CD4-positive, alpha-beta T cell (primary cell): ENCODE measurements around the gene ADO. TPM values are rescaled to one million over a fixed set of nuclear protein-coding genes. Genes with fewer than 3 reads are reported as not detected.
A peak's percentile ranks its signal among the peaks of the same experiment; 100 is the strongest.

Experiments used
- ATAC-seq: fragments of 200-7000 bp; cut with Tn5 transposase; one replicate; pipeline ENCODE4 v1.10.0; 2022; ENCODE audit warnings: mild to moderate bottlenecking; ENCODE audit not compliant: poor library complexity
- CTCF ChIA-PET: fragments of 350-600 bp; sonication (Branson Sonifier 250); formaldehyde crosslinking; loops from one replicate; lab custom pipeline; 2021; ENCODE audit warnings: antibody characterized with exemption, inconsistent platforms; lab: Charles Lee
- POLR2A ChIA-PET: fragments of 350-600 bp; sonication (Branson Sonifier 250); formaldehyde crosslinking; loops from one replicate; lab custom pipeline; 2021; ENCODE audit warnings: antibody characterized with exemption, inconsistent platforms; lab: Charles Lee
- DNase-seq, 14 experiments: peaks; one replicate each; pipeline ENCODE4 v3.0.0-alpha.2; 2013 to 2020; ENCODE audit warnings: mixed read lengths in 2 of 14
- H3K27ac ChIP-seq, 2 donors: one replicate each; pipeline versions ENCODE4 v1.5.1 to v1.7.0; 2013; ENCODE audit warnings: low read length in 2 of 2, low read depth in 1 of 2, mild to moderate bottlenecking in 1 of 2
- H3K27me3 ChIP-seq, 2 experiments: 1 replicate in 1 of 2; 2 replicates in 1 of 2; pipeline versions ENCODE4 v1.6.1 to v1.7.0; 2013; ENCODE audit warnings: low read length in 2 of 2, control low read depth in 1 of 2, mild to moderate bottlenecking in 1 of 2, moderate library complexity in 1 of 2; ENCODE audit not compliant: insufficient read depth in 2 of 2, control insufficient read depth in 1 of 2
- H3K36me3 ChIP-seq: one replicate; pipeline ENCODE4 v1.6.1; 2013; ENCODE audit warnings: low read length, control low read depth; ENCODE audit not compliant: insufficient read depth
- H3K4me1 ChIP-seq: one replicate; pipeline ENCODE4 v1.6.1; 2013; ENCODE audit warnings: low read length, control low read depth; ENCODE audit not compliant: insufficient read depth
- H3K4me3 ChIP-seq: one replicate; pipeline ENCODE4 v1.5.1; 2013; ENCODE audit warnings: mild to moderate bottlenecking, low read length, moderate library complexity
- H3K9me3 ChIP-seq, 2 experiments: 1 replicate in 1 of 2; 2 replicates in 1 of 2; pipeline versions ENCODE4 v1.6.1 to v1.7.0; 2013; ENCODE audit warnings: low read length in 2 of 2, mild to moderate bottlenecking in 2 of 2, control low read depth in 1 of 2, moderate library complexity in 1 of 2; ENCODE audit not compliant: control insufficient read depth in 1 of 2, insufficient read depth in 1 of 2
- H3K27ac Mint-ChIP-seq: one replicate; pipeline ENCODE4 v1.8.0; 2020; ENCODE audit warnings: mixed read lengths
- H3K27me3 Mint-ChIP-seq: one replicate; pipeline ENCODE4 v1.8.0; 2021; ENCODE audit warnings: mixed read lengths
- H3K36me3 Mint-ChIP-seq: one replicate; pipeline ENCODE4 v1.8.0; 2021; ENCODE audit warnings: low read depth, mixed read lengths
- H3K4me1 Mint-ChIP-seq: one replicate; pipeline ENCODE4 v1.8.0; 2021; ENCODE audit warnings: low read depth, mixed read lengths
- H3K4me3 Mint-ChIP-seq: one replicate; pipeline ENCODE4 v1.8.0; 2020; ENCODE audit warnings: mild to moderate bottlenecking, mixed read lengths
- H3K9me3 Mint-ChIP-seq: one replicate; pipeline ENCODE4 v1.8.0; 2020; ENCODE audit warnings: mixed read lengths
- intact Hi-C, 2 experiments: fragments of 100-400 bp; cut with DNase I in 1 of 2; cut with micrococcal nuclease in 1 of 2; formaldehyde crosslinking; loops; one replicate each; pipeline versions ENCODE4 v1.15.1 to v1.9.0; 2023 to 2025; cut with DNase I, micrococcal nuclease
- total RNA-seq, 174 experiments: library from RNA in 2 of 174; stranded (reverse) in 2 of 174; gene quantifications; one replicate each; pipeline ENCODE4 v1.2.3 and lab custom pipeline; 2021 to 2026
- TF ChIP-seq, protein P1 (sequence below): fragments of 200-600 bp; IDR thresholded peaks from one replicate; pipeline ENCODE4 v1.8.0; 2022; ENCODE audit warnings: antibody characterized with exemption, mild to moderate bottlenecking

ADO gene
- total RNA-seq, 2 experiments from 2014 or later: 14.3 to 15.9 TPM

DNA sequence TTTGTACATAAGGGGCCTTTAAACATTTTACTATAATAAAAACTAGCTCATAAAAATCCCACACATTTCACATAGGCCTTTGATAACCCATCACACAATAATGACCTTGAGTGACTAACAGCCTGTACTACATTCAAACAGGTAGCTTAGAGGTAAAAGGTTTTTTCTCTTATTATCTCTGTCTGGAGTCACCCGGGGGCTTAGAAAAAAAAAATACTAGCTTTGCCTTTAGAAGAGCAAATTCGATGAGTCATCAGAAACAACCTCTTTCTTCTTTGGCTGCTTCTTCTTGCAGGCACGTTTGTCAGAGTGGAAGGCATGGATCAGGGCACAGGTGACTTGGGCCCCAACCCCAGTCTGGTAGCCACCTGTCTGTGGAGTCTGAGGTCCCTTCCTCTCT lies 43.4 kb upstream of the ADO start:
- peak in 2 of 14 experiments; percentile 17 to 38 for DNase-seq
- TF ChIP-seq, protein P1, sequence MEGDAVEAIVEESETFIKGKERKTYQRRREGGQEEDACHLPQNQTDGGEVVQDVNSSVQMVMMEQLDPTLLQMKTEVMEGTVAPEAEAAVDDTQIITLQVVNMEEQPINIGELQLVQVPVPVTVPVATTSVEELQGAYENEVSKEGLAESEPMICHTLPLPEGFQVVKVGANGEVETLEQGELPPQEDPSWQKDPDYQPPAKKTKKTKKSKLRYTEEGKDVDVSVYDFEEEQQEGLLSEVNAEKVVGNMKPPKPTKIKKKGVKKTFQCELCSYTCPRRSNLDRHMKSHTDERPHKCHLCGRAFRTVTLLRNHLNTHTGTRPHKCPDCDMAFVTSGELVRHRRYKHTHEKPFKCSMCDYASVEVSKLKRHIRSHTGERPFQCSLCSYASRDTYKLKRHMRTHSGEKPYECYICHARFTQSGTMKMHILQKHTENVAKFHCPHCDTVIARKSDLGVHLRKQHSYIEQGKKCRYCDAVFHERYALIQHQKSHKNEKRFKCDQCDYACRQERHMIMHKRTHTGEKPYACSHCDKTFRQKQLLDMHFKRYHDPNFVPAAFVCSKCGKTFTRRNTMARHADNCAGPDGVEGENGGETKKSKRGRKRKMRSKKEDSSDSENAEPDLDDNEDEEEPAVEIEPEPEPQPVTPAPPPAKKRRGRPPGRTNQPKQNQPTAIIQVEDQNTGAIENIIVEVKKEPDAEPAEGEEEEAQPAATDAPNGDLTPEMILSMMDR: no peak
- POLR2A ChIA-PET: interaction anchor here (1.0 to 3.2 kb wide), 2 partner anchors 18 to 27 kb away, joined by 3 to 10 read pairs; no protein-coding TSS in a partner anchor

DNA sequence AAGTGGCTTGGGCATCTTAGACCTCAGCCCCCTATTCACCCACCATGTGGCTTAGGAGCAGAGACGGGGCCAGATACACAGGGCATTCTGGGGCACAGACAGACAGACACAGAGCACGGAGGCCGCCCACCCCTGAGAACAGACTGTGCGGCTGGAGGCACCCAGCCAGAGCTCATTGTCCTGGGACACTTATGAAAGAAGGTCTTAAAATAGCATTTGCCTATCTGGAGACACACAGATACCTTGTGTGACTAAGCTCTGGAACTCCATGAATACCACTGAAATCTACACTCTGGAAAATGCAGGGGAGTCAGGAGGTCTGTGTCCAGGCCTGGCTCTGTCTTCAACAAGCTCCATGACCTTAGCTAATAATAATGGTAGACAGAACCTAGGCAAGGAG lies 41.4 kb upstream of the ADO start:
- no peaks in the 10 kb centered on the region for H3K9me3 ChIP-seq
- no peak overlapping the region for H3K27ac ChIP-seq
- peaks cover 9% of the 10 kb centered on the region for H3K4me1 Mint-ChIP-seq
- no peak for ATAC-seq
- H3K27me3 ChIP-seq: no peaks in the 10 kb centered on the region
- POLR2A ChIA-PET: interaction anchor here (1.0 to 1.2 kb wide), 2 partner anchors 29 to 53 kb away, joined by 3 to 5 read pairs; partner anchors contain the start of gene EGR2
- TF ChIP-seq, protein P1: no peak
- H3K27ac Mint-ChIP-seq: no peak overlapping the region
- no peak overlapping the region for H3K4me3 Mint-ChIP-seq
- H3K36me3 Mint-ChIP-seq: no peaks in the 10 kb centered on the region
- H3K4me3 ChIP-seq: no peak overlapping the region
- H3K9me3 Mint-ChIP-seq: no peaks in the 10 kb centered on the region
- H3K27me3 Mint-ChIP-seq: no peaks in the 10 kb centered on the region
- no peaks in the 10 kb centered on the region for H3K36me3 ChIP-seq
- intact Hi-C loops: no loop called here
- no peak for DNase-seq
- H3K4me1 ChIP-seq: peaks cover 5% of the 10 kb centered on the region
- CTCF ChIA-PET: no interaction called here

More for the DNA sequence above, 43.4 kb upstream of the ADO start:
- H3K9me3 Mint-ChIP-seq: no peaks in the 10 kb centered on the region
- ATAC-seq: no peak
- no peak overlapping the region for H3K4me3 ChIP-seq
- H3K36me3 Mint-ChIP-seq: no peaks in the 10 kb centered on the region
- intact Hi-C loops: no loop called here
- H3K4me1 Mint-ChIP-seq: peaks cover 11% of the 10 kb centered on the region
- H3K27ac Mint-ChIP-seq: no peak overlapping the region
- no peaks in the 10 kb centered on the region for H3K9me3 ChIP-seq
- no peaks in the 10 kb centered on the region for H3K27me3 ChIP-seq
- H3K4me3 Mint-ChIP-seq: no peak overlapping the region
- H3K27ac ChIP-seq: no peak overlapping the region
- peaks cover 10% of the 10 kb centered on the region for H3K4me1 ChIP-seq
- H3K27me3 Mint-ChIP-seq: no peaks in the 10 kb centered on the region
- no peaks in the 10 kb centered on the region for H3K36me3 ChIP-seq
- CTCF ChIA-PET: interaction anchor here (0.5 to 0.6 kb wide), 2 partner anchors 150 to 384 kb away, joined by 3 to 4 read pairs; no protein-coding TSS in a partner anchor

DNA sequence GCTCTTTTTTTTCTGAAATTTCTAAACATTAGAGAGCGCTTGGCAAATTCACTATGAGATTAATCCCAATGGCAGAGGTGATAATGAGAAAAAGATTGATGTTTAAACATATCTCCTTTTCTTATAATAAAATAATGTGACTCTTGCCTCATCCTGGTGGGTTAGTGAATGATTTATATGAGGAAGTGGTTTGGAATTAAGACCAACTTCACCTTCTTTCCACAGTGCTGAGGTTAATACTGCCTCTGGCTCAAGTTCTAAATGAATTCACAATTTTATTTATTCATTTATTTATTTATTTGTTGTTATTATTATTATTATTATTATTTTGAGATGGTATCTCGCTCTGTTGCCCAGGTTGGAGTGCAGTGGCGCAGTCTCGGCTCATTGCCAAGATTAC lies 40.5 kb upstream of the ADO start:
- Histone ChIP-seq H3K27ac (no peak overlapping the region), H3K27me3 (no peaks in the 10 kb centered on the region), H3K9me3 (no peaks in the 10 kb centered on the region), H3K4me1 (peaks cover 5% of the 10 kb centered on the region), H3K36me3 (no peaks in the 10 kb centered on the region), H3K4me3 (no peak overlapping the region)
- TF ChIP-seq, protein P1: no peak
- no peak for DNase-seq
- ATAC-seq: no peak
- ChIA-PET CTCF (no interaction called here), POLR2A (no interaction called here)
- peaks cover 9% of the 10 kb centered on the region for H3K4me1 Mint-ChIP-seq
- no peak overlapping the region for H3K4me3 Mint-ChIP-seq
- no peaks in the 10 kb centered on the region for H3K36me3 Mint-ChIP-seq
- no peaks in the 10 kb centered on the region for H3K27me3 Mint-ChIP-seq
- intact Hi-C loops: no loop called here
- H3K27ac Mint-ChIP-seq: no peak overlapping the region
- H3K9me3 Mint-ChIP-seq: no peaks in the 10 kb centered on the region
